ENCODE data around the gene ANXA1. TPM values are rescaled to one million over a fixed set of nuclear protein-coding genes. Genes with fewer than 3 reads are reported as not detected.

The ANXA1 gene
- total RNA-seq, 6 experiments from 2014 or later = 933 to 1,109 (median 1,040) TPM

- no peak for DNase-seq
- H3K36me3 Mint-ChIP-seq (ENCODE audit: low read depth) = no peaks in the 10 kb centered on the region
- H3K9me3 Mint-ChIP-seq = no peaks in the 10 kb centered on the region
- H3K27ac Mint-ChIP-seq = no peak overlapping the region
- H3K4me1 Mint-ChIP-seq (ENCODE audit: low read depth) = peaks cover 54% of the 10 kb centered on the region
- H3K4me3 Mint-ChIP-seq = no peak overlapping the region
- no peaks in the 10 kb centered on the region for H3K27me3 Mint-ChIP-seq (ENCODE audit: insufficient read depth)
- no peak for TF ChIP-seq CTCF (IDR thresholded peaks at IDR 0.05)
These were observed 36.7 kb upstream of the ANXA1 start for GRCh38 chr9:73114958-73115357.

- H3K9me3 Mint-ChIP-seq = no peaks in the 10 kb centered on the region
- peaks cover 57% of the 10 kb centered on the region for H3K4me1 Mint-ChIP-seq (ENCODE audit: low read depth)
- DNase-seq = peak; percentile 79
- no peaks in the 10 kb centered on the region for H3K27me3 Mint-ChIP-seq (ENCODE audit: insufficient read depth)
- no peak for TF ChIP-seq CTCF (IDR thresholded peaks at IDR 0.05)
- peak overlapping the region; percentile 59; the same call in 1 of the 2 replicates for H3K4me3 Mint-ChIP-seq
- no peak overlapping the region for H3K27ac Mint-ChIP-seq
- no peaks in the 10 kb centered on the region for H3K36me3 Mint-ChIP-seq (ENCODE audit: low read depth)
These were observed 35.6 kb upstream of the ANXA1 start for GRCh38 chr9:73116031-73116430.

- Mint-ChIP-seq H3K36me3 (ENCODE audit: low read depth) (no peaks in the 10 kb centered on the region), H3K4me3 (no peak overlapping the region), H3K4me1 (ENCODE audit: low read depth) (peaks cover 63% of the 10 kb centered on the region), H3K9me3 (no peaks in the 10 kb centered on the region), H3K27me3 (ENCODE audit: insufficient read depth) (no peaks in the 10 kb centered on the region), H3K27ac (no peak overlapping the region)
- no peak for TF ChIP-seq CTCF (IDR thresholded peaks at IDR 0.05)
- DNase-seq = no peak
These were observed 34.8 kb upstream of the ANXA1 start for GRCh38 chr9:73116880-73117279.

DNA sequence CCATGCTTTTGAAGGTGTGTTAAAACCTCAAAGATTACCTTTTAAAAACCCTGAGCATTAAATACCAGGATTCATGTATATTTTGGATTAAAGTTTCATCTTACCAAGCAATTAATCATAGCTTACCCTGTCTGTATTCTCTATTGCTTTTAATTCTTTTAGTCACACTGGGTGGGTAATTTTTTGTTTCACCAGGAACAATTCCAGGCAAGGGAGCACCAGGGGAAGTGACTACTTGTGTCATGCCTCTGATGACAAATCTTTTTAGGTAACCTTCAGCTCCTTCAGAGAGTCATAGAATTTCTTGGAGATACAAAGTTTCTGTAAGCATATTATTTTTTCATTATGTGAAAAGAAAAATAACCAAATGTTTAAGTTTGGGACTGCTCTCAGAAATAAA is 33.4 kb upstream of the ANXA1 start:
- no peak for DNase-seq
- Mint-ChIP-seq H3K4me1 (ENCODE audit: low read depth) (peaks cover 63% of the 10 kb centered on the region), H3K36me3 (ENCODE audit: low read depth) (no peaks in the 10 kb centered on the region), H3K9me3 (no peaks in the 10 kb centered on the region), H3K27me3 (ENCODE audit: insufficient read depth) (peaks cover 1% of the 10 kb centered on the region; the same call in 1 of the 2 replicates), H3K27ac (no peak overlapping the region), H3K4me3 (no peak overlapping the region)
- no peak for TF ChIP-seq CTCF (IDR thresholded peaks at IDR 0.05)

DNA sequence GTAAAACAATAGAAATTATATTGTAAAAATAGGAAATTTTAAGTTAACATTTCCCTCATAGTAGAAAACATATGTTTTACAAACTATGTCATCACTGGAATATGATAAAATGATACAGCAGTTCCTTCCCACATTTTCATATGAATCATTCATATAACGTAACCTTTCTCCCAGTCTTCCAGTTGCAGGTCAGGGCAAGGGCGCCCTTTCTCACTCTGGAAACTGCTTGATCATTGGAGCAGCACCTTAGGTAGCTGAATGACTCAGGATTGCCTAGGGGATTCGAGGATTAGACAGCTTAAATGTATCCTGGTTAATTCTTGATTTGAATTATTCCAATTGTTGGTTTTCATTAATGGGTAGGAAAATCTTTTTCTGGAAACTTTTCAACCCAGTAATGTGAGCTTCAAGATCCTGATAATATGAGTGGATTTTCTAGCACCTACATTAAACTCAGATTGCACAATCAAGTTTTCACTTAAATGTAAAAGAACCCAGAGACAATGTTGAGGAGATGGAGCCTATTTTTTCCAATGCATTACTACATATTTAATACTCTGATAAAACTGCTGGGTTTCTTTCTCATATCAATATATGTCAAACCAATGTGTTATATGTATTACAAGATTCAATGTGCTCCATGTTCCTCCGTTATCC is 32.6 kb upstream of the ANXA1 start:
- H3K9me3 Mint-ChIP-seq = no peaks in the 10 kb centered on the region
- DNase-seq = peak; percentile 30
- H3K4me1 Mint-ChIP-seq (ENCODE audit: low read depth) = peaks cover 63% of the 10 kb centered on the region
- peaks cover 1% of the 10 kb centered on the region; the same call in 1 of the 2 replicates for H3K27me3 Mint-ChIP-seq (ENCODE audit: insufficient read depth)
- no peak overlapping the region for H3K4me3 Mint-ChIP-seq
- no peaks in the 10 kb centered on the region for H3K36me3 Mint-ChIP-seq (ENCODE audit: low read depth)
- no peak for TF ChIP-seq CTCF (IDR thresholded peaks at IDR 0.05)
- peak overlapping the region; percentile 52 for H3K27ac Mint-ChIP-seq

Data from HFFc6 (cell line).